Stimulated activated CD4-positive, alpha-beta T cell treated with anti-CD3 and anti-CD28 coated beads, Interleukin-4, amount 100 ng/mL, for 4 hours (primary cell): ENCODE measurements around the gene MARS2.
"Not testable (repeated sequence)": the region's sequence is repeated elsewhere in the genome, so short reads cannot be mapped to it uniquely, and the experiment has no call there.

Source experiments
- DNase-seq, 2 experiments: peaks; one replicate each; pipeline ENCODE4 v3.0.0-alpha.2; 2020

Gene MARS2

DNA sequence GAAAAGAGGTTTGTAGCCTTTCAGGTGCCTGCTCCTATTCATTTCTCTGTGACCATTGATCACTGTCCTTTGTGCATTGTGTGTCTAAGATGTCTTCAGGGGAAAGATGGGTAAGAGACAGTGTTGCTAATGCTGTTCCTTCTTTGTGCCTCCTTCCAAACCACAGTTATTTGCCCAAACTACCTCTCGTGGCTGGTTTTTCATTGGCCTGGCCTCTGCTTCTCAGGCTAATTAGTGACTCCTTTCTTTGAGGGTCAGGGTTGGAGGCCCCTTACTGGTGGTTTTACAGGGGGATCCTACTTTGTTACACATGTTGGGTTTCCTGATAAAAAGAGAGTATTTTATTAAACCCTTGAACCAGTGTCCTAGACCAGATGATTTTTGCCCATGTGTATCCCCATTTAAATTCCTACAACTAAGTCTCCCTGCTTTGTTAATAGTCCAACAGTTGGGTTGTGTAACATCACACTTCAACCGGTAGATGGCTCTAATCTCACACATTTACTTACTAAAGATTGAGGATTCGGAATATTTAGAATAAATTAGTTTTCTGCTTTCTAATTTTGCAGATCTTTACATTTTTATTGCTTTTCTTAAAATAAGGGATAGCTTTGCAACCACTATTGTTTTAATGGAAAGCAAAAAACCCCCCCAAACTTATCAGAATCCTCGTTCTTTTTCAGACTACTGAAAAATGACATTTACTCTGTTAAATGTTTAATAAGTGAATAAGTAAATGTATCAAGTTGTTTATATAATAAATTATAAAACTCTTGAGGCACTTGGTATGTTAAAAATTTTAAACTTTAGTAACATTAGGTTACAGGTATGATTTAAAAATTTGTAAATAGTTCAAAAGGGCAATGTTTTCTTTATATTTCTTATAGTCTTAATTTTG lies 2.4 kb downstream of the MARS2 start:
- no peak for DNase-seq

DNA sequence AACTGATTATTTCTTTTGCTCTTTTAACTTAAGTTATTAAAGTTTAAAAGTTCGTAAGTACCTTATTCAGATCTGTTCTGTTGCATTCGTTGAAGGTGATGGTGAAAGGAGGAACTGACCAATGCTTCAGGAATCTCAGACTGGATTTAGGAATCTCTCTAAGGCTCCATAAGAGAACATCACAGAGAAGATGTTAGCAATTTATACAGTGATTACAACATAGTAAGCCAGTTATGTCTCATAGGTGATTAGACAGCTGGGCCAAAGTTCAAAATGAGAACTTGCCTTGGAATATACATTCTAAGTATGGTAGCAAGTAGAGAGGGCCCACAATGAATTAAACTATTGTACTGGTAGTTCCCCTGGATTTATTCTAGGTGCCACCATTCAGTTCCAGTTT lies 3.2 kb downstream of the MARS2 start:
- DNase-seq, result no peak

DNA sequence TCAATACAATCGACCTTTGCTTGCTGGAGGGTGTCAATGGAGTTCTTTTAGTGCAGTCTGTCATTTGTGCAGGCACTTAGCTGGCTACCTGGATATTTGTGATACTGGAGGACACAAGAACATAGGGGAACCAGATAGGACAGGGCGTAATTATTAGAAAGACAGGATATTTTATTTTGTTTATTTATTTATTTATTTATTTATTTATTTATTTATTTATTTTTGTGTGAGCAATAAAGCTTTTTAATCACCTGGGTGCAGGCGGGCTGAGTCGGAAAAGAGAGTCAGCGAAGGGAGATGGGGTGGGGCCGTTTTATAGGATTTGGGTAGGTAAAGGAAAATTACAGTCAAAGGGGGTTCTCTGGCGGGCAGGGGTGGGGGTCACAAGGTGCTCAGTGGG lies 4.0 kb downstream of the MARS2 start:
- not testable (repeated sequence) for DNase-seq

DNA sequence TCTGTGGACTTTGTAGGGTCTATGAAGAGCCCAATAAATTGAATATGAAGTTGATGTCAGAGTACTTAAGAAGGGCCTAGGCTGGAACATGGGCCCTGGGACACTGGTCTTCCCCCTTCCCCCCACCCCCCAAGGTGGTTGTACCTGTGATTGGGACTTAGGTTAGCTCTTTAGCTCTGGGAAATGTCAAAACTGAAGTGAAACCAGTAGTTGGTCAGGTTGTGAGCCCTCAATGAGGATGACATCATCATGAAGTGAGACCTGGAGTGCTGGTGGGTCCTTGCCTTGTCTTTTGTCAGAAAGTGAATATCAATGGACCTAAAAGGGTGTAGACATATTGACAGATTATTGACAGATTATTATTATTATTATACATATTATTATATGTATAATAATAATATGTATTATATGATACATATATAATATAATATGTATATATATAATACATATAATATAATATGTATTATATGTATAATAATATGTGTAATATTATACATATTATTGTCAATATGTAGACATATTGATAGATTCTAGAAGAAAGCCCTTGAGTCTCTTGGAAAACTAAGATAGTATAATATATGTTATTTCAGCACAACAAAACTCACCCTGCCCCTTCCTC lies 5.4 kb downstream of the MARS2 start:
- no peak for DNase-seq

DNA sequence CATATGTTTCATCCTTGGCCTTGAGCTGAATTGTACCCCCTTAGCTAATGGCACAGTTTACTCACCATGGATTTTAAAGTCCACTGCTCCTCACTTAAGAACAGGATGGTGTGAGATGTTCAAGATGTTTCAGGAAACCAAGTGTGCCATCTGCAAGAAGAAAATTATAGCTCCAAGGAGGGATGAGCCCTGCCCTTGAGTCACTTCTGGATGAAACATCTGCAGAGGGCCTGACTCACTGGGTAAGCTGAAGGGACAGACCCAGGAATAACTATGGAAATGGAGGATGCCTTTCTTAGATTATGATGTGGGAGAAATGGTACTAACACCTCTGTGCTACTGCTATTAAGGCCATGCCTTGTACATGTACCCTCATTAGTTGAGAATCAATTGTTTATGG lies 6.4 kb downstream of the MARS2 start:
- DNase-seq, result no peak

DNA sequence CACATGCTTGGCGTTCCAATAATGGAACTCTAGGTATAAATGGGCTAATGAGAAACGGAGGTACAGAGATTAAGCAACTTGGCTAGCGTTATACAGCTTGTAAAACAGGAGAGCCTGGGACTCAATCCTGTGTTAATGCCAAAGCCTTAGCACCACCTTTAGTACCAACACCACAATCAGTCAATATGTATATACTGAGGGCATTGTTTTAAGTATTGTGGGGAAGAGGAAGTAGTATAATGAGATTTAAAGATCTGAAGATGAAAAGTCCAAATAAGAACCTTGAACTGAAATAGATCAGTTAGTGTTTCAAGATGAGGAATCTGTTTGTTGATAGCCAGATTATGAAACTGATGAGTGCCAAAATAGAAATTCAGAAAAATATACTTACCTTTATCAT lies 8.1 kb downstream of the MARS2 start:
- no peak for DNase-seq

DNA sequence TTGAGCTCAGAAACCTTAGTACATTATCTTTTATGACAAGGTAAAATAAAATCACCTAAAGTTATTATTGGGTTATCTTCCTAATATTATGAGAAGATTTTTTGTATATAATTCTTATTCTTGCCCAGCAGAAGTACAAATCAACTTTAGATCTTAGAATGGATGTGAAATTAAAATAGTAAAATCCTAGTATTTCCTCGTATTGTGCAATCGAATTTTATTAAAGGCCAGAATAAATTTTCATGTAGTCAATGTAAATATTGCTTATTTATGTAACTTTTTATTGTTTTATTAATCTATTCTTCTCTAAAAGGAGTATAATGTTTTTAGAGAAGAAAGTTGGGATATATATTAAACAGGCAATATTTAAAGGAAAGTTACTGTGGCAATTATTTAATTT lies 12.7 kb downstream of the MARS2 start:
- DNase-seq, result no peak

DNA sequence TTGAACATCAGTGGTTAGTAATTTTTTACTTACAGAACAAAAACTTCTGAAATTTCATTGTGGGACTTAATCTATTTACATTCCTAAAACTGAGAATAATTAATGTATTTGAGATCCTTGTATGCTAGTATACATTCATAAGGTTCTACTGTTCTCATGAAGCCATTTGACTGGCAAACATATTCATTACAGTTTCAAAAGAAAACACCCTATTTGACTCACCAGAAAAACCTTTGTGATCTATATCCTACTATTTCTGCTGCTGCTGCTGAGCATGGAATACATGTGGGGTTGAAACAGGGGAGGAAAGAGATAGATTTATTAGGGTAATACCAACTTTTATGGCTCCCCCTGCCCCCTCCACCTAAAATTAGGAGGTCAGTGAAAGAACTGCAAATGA lies 21.8 kb downstream of the MARS2 start:
- DNase-seq, result no peak

DNA sequence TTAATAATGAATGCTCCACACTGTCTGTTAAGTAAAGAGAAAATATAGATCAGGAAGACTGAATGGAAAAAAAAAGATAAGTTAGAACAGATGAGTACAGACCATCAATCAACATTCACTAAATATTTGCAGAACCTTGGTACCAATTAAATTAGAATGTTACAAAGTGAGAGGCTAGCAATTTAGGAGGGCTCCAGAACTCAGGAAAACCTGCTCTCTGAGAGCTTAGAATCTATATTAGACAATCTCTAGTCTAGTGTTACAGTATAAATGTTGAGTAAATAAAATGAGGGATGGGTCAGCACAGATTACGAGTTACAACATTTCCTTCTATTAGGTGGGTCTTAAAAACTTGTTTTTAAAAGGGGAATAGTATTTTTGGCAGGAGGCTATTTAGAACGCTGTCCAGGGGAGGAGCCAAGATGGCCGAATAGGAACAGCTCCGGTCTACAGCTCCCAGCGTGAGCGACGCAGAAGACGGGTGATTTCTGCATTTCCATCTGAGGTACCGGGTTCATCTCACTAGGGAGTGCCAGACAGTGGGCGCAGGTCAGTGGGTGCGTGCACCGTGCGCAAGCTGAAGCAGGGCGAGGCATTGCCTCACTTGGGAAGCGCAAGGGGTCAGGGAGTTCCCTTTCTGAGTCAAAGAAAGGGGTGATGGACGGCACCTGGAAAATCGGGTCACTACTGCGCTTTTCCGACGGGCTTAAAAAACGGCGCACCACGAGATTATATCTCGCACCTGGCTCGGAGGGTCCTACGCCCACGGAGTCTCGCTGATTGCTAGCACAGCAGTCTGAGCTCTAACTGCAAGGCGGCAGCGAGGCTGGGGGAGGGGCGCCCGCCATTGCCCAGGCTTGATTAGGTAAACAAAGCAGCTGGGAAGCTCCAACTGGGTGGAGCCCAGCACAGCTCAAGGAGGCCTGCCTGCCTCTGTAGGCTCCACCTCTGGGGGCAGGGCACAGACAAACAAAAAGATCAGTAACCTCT lies 23.7 kb downstream of the MARS2 start:
- not testable (repeated sequence) for DNase-seq

DNA sequence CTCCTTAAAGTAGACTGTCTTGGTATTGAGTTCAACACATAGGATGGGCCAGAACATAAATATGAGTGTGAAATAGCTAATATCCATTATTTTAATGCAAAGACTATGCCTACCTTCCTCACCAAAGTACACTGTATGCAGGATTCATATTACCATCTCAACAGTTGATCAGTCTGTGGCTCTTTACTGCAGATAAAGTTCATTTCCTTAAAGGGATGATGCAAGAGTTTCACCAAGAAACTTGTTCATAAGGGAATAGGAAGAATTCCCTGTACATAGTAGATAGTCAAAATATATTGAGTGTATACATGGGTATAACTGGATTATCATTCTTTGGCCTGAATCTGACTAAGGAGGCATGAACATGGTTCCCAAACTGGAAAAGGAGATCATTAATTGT lies 35.0 kb downstream of the MARS2 start:
- no peak for DNase-seq
